ENCODE data around the gene PPP2R1A. TPM values are rescaled to one million over a fixed set of nuclear protein-coding genes. Genes with fewer than 3 reads are reported as not detected.

Gene PPP2R1A
- total RNA-seq, 1 experiment from 2014 or later: 291 TPM

DNA sequence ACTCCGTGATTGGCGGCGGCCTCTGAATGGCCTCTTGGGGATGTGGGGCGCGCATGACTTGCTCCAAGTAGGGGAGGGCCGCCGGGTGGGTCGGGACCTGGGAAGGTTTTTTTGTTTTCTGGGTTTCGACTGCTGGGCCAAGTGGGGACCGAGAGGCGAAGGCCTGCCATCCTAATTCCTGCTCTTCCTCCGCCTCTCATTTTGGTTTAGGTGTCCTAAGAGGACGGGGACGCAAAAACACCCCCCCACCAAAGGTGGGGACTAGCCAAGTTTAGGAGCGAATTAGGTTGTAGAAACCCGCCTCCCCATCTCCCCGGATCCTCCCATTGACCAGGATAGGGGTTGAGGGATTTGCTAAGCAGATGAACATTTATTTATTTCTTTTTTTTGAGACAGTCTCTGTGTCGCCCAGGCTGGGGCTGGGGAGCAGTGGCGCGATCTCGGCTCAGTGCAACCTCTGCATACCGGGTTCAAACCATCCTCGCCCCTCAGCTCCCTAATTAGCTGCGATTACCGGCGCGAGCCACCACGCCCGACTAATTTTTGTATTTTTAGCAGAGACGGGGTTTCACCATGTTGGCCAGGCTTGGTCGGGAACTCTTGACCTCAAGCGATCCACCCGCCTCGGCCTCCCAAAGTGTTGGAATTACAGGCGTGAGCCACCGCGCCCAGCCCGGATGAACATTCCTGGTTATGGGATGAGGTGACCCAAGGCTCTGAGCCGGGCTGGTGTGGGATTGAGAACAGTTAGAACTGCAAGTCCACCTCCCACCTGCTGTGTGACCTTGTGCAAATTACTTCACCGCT is 838 bp downstream of the PPP2R1A start:
- no peaks in the 10 kb centered on the region for H3K27me3 Mint-ChIP-seq (ENCODE audit: unreplicated experiment)
- peaks cover 14% of the 10 kb centered on the region for H3K9me3 Mint-ChIP-seq (ENCODE audit: low read depth, unreplicated experiment)
- BruUV-seq (replicated peaks): no TSS peak
- intact Hi-C loops (cut with micrococcal nuclease; ENCODE audit: unreplicated experiment): no loop called here
- H3K36me3 Mint-ChIP-seq (ENCODE audit: insufficient read depth, unreplicated experiment): peaks cover 67% of the 10 kb centered on the region
- peak overlapping the region; percentile 97 for H3K4me3 Mint-ChIP-seq (ENCODE audit: low read depth, unreplicated experiment)
- DNase-seq: peak; percentile 26
- TF ChIP-seq, protein P1, sequence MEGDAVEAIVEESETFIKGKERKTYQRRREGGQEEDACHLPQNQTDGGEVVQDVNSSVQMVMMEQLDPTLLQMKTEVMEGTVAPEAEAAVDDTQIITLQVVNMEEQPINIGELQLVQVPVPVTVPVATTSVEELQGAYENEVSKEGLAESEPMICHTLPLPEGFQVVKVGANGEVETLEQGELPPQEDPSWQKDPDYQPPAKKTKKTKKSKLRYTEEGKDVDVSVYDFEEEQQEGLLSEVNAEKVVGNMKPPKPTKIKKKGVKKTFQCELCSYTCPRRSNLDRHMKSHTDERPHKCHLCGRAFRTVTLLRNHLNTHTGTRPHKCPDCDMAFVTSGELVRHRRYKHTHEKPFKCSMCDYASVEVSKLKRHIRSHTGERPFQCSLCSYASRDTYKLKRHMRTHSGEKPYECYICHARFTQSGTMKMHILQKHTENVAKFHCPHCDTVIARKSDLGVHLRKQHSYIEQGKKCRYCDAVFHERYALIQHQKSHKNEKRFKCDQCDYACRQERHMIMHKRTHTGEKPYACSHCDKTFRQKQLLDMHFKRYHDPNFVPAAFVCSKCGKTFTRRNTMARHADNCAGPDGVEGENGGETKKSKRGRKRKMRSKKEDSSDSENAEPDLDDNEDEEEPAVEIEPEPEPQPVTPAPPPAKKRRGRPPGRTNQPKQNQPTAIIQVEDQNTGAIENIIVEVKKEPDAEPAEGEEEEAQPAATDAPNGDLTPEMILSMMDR (IDR thresholded peaks at IDR 0.05; ENCODE audit: unreplicated experiment): no peak
- CTCF ChIA-PET: no interaction called here
- peaks cover 23% of the 10 kb centered on the region for H3K4me1 Mint-ChIP-seq (ENCODE audit: low read depth, unreplicated experiment)
- H3K27ac Mint-ChIP-seq (ENCODE audit: unreplicated experiment): peak overlapping the region; percentile 100

DNA sequence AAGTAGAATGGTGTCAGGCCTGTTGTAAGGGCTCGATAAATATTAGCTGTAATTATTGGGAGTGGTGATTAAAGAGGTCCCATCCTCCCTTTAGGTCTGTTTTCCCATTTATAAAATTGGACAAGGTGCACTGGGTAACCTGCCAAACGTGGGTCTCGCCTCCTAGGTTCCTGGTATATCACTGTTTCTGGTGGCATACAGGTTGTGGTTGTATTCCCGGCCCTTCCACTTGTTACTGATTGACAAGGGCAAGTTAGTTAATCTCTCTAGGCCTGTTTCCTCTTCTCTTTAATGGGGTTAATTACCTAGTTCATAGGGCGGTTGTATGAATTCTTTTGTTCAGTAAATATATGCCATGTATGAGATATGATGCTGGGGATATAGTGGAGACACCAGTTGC is 1.5 kb downstream of the PPP2R1A start:
- peaks cover 14% of the 10 kb centered on the region for H3K9me3 Mint-ChIP-seq (ENCODE audit: low read depth, unreplicated experiment)
- H3K4me1 Mint-ChIP-seq (ENCODE audit: low read depth, unreplicated experiment): peaks cover 23% of the 10 kb centered on the region
- peaks cover 71% of the 10 kb centered on the region for H3K36me3 Mint-ChIP-seq (ENCODE audit: insufficient read depth, unreplicated experiment)
- DNase-seq: peak; percentile 36
- intact Hi-C loops (cut with micrococcal nuclease; ENCODE audit: unreplicated experiment): no loop called here
- no peaks in the 10 kb centered on the region for H3K27me3 Mint-ChIP-seq (ENCODE audit: unreplicated experiment)
- H3K27ac Mint-ChIP-seq (ENCODE audit: unreplicated experiment): peak overlapping the region; percentile 100
- peak overlapping the region; percentile 97 for H3K4me3 Mint-ChIP-seq (ENCODE audit: low read depth, unreplicated experiment)
- CTCF ChIA-PET: no interaction called here
- TF ChIP-seq, protein P1 (IDR thresholded peaks at IDR 0.05; ENCODE audit: unreplicated experiment): no peak
- TSS peak; percentile 47 for BruUV-seq (replicated peaks)

DNA sequence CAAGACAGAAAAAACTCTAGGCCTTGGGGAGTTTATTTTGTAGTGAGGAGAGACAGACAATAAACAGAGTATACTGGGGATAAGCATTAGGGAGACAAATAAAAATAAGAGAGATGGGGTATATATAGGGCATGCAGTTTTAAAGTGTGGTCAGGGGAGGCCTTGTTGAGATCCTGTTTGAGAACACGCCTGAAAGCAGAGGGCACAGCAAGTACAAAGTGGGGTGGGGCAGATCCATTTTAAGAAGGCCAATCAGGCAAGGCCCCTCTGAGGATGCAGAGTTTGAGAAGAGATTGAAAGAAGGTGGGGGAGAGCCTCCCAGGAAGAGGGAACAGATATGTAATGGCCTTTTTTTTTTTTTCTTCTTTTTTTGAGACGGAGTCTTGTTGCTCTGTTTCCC is 2.1 kb downstream of the PPP2R1A start:
- TF ChIP-seq, protein P1 (IDR thresholded peaks at IDR 0.05; ENCODE audit: unreplicated experiment): no peak
- peak overlapping the region; percentile 97 for H3K4me3 Mint-ChIP-seq (ENCODE audit: low read depth, unreplicated experiment)
- peak overlapping the region; percentile 100 for H3K27ac Mint-ChIP-seq (ENCODE audit: unreplicated experiment)
- H3K27me3 Mint-ChIP-seq (ENCODE audit: unreplicated experiment): no peaks in the 10 kb centered on the region
- H3K4me1 Mint-ChIP-seq (ENCODE audit: low read depth, unreplicated experiment): peaks cover 23% of the 10 kb centered on the region
- CTCF ChIA-PET: no interaction called here
- peaks cover 71% of the 10 kb centered on the region for H3K36me3 Mint-ChIP-seq (ENCODE audit: insufficient read depth, unreplicated experiment)
- BruUV-seq (replicated peaks): no TSS peak
- no peak for DNase-seq
- intact Hi-C loops (cut with micrococcal nuclease; ENCODE audit: unreplicated experiment): no loop called here
- peaks cover 14% of the 10 kb centered on the region for H3K9me3 Mint-ChIP-seq (ENCODE audit: low read depth, unreplicated experiment)

DNA sequence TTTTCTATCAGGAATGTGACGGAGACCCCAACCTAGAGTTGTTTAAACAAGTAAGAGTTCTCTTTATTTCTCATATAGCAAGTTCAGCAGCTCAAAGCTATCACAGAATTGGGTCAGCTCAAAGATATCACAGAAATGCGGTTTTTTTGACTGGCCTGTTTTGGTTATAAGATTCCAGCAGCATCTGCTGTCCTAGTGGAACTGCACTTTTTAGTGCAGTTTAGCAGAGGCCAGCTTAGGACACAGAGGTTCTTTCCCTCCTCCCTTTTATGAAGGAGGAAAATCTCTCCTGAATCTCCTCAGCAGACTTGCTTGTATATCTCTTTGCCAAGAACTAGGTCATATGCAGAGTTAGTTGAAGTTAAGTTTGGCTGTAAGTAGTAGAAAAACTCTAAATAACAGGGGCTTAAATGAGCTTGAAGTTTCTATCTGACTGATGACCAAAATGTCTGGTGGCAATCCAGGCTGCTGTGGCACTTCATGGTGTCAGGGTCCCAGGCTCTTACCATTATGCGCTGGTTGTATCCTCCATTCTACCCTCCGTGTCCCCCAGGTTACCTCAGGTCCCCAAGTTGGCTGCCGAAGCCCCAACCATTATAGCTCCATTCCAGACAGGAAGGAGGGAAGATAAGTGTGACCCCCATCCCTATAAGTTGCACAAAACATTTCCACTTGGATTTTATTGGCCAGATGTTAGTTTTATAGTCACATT is 6.6 kb downstream of the PPP2R1A start:
- peaks cover 10% of the 10 kb centered on the region for H3K4me1 Mint-ChIP-seq (ENCODE audit: low read depth, unreplicated experiment)
- no TSS peak for BruUV-seq (replicated peaks)
- no peak for DNase-seq
- TF ChIP-seq, protein P1 (IDR thresholded peaks at IDR 0.05; ENCODE audit: unreplicated experiment): no peak
- H3K27ac Mint-ChIP-seq (ENCODE audit: unreplicated experiment): no peak overlapping the region
- CTCF ChIA-PET: interaction anchor here (0.6 kb wide), 1 partner anchor 881 kb away, joined by 3 read pairs; no protein-coding TSS in a partner anchor
- H3K36me3 Mint-ChIP-seq (ENCODE audit: insufficient read depth, unreplicated experiment): peaks cover 55% of the 10 kb centered on the region
- peaks cover 16% of the 10 kb centered on the region for H3K9me3 Mint-ChIP-seq (ENCODE audit: low read depth, unreplicated experiment)
- H3K27me3 Mint-ChIP-seq (ENCODE audit: unreplicated experiment): no peaks in the 10 kb centered on the region
- intact Hi-C loops (cut with micrococcal nuclease; ENCODE audit: unreplicated experiment): no loop called here
- H3K4me3 Mint-ChIP-seq (ENCODE audit: low read depth, unreplicated experiment): no peak overlapping the region

Measured in Calu3 (cell line).